GM19372 (cell line): ENCODE measurements around the gene TTLL1.
"Not testable (repeated sequence)": the region's sequence is repeated elsewhere in the genome, so short reads cannot be mapped to it uniquely, and the experiment has no call there.

Source experiments
- ATAC-seq: cut with Tn5 transposase; IDR thresholded peaks from one replicate; pipeline ENCODE4 v1.9.1; 2021; ENCODE audit warnings: mild to moderate bottlenecking, low read depth, moderate library complexity; ENCODE audit not compliant: unreplicated experiment

TTLL1 gene

DNA sequence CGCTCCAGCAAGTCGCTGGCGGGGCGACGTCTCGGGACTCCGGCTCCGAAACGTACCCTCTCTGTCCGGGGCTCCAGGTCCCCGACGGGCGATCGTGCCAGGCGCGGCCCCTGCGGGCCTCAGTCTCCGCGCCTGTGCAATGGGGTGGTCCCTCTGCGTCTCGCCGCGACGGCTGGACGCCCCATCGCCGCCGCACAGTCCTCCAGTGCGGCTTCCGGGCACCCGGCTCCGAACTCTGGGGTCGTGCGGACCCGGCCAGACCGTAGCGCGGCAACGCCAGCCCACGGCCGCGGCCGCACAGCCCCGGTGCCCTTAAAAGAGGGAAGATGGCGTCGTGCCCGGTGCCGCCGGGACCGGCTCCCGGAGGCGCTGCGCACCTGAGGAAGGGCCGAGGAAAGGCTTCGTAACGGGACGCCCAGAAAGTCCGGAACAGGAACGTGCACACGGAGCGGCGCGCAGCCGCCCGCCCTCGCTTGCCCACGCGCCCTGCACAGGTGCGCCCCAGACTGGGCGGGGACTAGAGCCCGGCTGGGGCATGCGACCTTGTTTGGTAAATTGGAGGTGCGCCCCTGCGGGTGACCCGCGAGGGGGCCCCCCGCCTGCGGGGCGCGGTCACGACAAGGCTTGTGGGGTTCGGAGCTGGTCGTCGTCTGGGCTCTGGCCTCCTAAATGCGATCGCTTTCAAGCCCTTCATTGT, 21.9 kb upstream of the TTLL1 start:
- ATAC-seq, result no peak

DNA sequence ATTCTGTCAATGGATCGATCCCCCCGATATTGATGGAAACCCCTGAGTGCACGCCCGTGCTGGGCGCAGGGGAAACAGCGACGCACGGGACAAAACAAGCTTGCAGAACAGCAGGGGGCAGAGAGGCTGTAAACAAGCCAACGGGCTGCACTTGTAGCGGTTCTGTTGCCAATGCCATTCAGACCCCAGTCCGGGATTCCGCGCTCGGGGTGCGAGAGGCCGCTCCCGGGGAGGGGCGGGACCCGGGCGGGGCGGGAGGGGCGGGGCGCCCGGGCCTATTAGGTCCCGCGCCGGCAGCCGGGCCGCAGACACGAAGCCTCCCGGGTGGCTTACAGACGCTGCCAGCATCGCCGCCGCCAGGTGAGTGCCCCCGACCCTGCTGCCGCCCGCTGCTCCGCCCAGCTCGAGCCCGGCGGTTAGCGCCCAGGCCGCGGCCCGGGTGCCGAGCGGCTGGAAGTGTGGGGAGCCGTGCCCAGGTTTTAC, 21.3 kb upstream of the TTLL1 start, which contains the start of gene BIK:
Gene BIK, plus strand, starts transcription at position 307 of the 483 bp plus-strand sequence. CDS start 13,273 bp downstream, outside the sequence.
- ATAC-seq, result no peak

DNA sequence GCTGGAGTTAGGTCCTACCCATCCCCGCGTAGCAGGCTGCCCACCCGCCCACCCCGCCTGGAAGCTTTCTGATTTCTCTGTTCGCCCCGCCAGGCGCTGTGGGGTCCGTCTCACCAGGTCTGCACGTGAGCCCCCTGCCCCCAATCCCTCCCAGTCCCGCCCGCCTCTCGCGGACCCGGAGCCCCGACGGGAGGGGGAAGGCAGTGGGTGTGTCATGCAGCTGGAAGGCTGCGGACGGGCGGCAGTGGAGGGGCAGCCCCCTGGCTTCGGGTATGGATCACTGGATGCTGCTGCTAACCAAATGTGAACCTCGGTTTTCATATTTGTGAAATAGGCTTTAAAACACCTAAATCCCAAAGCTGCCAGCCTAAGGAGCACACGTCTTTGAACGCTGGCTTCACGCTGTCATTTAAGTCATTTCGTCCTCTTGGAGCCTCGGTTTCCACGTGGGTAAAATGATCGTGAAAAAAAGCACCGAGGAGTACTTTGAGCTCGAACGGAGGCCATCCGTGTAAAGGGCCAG, 20.8 kb upstream of the TTLL1 start:
- ATAC-seq, result no peak

DNA sequence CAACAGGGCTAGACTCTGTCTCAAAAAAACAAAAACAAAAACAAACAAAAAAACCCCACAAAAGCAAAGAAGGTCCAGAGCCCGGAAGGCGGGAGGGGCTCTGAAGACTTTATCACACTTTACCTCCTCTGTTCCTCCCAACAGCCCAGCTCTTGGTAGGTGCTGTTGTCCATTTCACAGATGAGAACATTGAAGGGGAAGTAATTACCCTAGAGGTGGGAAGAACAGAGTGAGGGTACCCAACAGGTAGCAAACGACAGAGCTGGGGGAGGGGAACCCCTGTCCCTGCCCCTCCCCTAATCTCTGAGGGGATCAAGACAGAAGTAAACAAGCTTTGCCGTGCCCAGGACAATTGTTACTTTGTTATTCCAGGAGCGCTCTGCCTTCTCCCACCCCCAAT, 20.3 kb upstream of the TTLL1 start:
- no peak for ATAC-seq

DNA sequence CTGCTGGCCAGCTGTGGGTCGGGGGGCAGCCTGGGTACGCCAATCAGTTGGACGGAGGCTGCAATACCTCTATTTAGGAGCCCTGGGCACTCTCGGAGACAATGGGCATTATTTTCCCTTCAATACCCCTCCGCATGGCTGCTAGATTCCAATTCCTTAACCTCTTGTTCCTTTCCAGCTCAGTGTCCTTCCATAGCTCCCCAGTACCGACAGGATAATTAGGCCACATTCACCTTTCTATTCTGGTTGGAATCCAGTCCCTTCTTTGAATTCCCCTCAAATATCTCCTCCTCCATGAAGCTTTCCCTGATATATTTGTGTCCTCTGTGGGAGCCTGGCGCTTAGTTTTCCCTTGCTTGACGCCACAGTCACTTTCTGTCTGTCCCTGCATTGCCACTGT, 17.1 kb upstream of the TTLL1 start:
- ATAC-seq, result no peak

DNA sequence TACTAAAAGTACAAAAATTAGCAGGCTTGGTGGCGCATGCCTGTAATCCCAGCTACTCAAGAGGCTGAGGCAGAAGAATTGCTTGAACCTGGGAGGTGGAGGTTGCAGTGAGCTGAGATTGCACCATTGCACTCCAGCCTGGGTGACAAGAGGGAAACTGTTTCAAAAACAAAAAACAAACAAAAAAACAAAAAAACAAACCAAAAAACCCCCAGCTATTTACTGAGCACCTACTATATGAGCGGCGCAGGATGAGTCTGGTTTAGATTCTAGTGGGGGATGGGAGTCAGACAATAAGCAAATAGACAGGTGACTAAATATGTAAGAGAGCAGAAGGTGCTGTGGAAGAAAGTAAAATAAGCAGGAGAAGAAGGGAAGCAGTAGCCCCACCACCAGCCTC, 15.8 kb upstream of the TTLL1 start:
- not testable (repeated sequence) for ATAC-seq

DNA sequence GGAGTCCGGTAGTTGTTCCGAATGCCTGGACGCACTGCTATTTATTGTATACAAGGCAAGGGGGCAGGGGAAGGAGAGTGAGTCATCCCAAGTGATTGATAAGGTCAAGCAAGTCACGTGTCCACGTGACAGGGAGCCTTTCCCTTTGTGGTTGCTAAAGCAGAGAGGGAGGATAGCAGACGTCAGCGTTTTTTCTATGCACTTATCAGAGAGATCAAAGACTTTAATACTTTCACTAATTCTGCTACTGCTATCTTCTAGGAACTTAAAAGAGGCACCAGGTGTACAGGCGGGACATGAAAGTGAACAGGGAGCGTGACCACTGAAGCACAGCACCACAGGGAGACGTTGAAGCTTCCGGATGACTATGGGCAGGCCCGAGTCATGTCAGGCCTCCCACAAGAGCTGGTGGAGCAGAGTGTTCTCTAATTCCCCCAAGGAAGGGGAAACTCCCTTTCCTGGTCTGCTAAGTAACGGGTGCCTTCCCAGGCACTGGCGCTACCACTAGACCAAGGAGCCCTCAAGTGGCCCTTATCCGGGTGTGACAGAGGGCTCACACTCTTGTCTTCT, 14.9 kb upstream of the TTLL1 start:
- not testable (repeated sequence) for ATAC-seq

DNA sequence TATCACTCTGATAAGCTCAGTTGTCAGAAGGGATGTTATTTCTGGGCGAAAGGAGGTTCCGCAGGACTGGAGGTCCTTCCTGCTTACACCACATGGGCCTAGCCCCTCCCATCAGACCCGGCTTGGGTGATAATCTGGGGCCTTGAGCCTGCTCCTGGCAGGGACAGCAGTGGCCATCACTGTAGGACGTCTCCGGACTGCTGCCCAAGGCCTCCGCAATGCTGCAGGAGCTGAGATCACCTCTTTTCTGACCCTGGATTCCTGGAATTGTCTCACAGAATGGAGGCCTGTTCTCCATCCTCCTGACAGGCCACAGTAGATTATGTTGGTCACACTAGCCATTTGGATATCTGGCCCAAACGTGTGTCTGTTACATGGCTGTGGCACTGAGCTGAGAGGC, 12.1 kb upstream of the TTLL1 start:
- no peak for ATAC-seq

GRCh38 chr22:43100225-43100624, 11.0 kb upstream of the TTLL1 start:
- no peak for ATAC-seq

- ATAC-seq, result no peak
Observed at GRCh38 chr22:43099095-43099494, 9.9 kb upstream of the TTLL1 start.

DNA sequence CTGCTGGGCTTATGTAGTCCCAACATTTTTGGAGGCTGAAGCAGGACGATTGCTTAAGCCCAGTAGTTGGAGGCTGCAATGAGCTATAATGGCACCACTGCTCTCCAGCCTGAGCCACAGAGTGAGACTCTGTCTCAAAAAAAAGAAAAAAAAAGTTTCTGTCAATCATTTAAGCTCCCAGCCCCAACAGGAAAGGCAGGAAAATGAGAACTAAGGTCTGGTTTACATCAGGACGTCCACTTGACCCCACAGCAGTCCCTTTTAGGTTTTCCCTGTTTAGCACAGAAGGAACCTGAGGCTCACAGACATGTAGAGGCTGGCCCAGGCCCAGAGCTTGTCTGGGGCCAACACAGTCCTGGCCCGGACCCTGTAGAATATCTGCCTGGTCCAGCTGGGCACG, 9.2 kb upstream of the TTLL1 start:
- no peak for ATAC-seq

DNA sequence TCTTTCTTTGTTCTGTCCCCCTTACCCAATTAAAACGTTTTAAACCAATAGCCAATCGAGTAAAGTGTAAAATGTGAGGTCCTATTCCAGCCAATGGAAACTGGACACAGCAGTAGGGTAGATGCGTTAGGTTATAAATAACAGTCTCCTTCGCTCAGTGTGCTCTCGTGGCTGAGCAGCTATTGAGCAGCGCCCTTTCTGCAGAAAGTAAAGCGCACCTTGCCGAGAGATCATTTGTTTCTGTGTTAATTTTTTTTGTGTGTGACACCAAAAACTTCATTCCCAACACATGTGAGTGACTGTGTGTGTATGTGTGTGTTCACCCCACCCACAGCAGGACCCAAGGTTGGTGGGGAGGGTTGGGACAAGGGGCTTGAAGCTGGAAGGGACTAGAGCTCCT, 7.2 kb upstream of the TTLL1 start:
- ATAC-seq, result no peak

DNA sequence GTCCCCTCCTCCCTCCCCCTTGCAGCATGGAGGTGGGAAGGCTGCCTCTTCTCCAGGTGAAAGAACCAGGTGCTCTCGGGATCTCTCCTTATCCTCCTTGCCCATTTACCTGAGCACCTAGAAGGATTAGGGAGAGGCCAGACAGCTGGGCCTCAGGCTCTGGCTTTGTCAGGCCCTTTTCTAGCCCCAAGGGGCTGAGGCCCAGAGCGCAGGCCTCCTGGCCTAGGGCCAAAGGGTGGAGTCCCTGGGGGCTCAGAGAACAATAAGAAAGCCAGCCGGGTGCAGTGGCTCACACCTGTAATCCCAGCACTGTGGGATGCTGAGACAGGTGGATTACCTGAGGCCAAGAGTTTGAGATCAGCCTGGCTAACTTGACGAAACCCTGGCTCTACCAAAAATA, 5.4 kb upstream of the TTLL1 start:
- ATAC-seq, result no peak

DNA sequence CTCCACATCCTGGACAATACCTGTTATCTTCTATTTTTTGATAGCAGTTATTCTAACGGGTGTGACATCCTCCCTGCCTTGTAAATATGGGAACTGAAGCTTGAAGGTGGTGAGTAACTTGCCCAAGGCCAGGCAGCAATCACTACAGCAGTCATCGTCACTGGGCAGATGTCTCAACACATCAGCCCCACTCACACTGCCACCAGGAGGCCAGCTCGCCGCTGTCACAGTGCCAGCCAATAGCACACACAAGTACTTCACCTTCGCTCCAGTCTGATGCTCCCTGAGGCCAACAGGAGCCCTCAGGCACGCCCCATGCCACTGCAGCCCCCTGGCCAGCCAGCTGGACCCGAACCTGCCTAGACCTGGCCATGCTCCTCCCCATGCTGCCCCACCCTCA, 4.9 kb upstream of the TTLL1 start:
- ATAC-seq, result no peak

GRCh38 chr22:43092085-43092484, 2.9 kb upstream of the TTLL1 start:
- no peak for ATAC-seq

DNA sequence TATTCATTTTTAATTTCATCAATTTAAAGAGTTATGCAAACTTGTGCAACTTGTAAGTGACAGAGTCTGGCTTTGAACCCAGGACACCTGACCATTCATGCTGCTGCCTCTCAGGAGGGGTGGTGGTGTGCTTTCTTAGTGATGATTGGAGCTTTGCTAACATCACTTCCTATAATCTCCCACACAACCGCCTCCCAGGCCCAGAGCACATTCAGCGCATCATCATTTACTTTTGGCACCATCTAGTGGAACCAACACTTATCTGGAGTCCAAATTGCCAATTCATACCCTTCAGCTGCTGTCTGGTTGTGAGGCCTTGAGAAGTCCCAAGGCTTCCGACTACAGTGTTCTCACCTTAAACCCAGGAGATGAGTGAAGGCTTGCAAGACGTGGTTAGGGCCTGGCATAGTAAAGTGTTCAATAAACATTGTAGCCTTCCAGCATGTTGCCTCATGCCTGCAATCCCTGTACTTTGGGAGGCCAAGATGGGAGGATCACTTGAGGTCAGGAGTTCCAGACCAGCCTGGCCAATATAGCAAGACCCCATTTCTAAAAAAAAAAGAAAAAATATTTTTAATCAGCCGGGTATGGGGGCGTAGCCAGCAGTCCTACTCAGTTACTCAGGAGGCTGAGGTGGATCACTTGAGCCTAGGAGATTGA, 1.1 kb upstream of the TTLL1 start:
- ATAC-seq, result no peak

- no peak for ATAC-seq
Observed at GRCh38 chr22:43088627-43088983, 586 bp downstream of the TTLL1 start.

DNA sequence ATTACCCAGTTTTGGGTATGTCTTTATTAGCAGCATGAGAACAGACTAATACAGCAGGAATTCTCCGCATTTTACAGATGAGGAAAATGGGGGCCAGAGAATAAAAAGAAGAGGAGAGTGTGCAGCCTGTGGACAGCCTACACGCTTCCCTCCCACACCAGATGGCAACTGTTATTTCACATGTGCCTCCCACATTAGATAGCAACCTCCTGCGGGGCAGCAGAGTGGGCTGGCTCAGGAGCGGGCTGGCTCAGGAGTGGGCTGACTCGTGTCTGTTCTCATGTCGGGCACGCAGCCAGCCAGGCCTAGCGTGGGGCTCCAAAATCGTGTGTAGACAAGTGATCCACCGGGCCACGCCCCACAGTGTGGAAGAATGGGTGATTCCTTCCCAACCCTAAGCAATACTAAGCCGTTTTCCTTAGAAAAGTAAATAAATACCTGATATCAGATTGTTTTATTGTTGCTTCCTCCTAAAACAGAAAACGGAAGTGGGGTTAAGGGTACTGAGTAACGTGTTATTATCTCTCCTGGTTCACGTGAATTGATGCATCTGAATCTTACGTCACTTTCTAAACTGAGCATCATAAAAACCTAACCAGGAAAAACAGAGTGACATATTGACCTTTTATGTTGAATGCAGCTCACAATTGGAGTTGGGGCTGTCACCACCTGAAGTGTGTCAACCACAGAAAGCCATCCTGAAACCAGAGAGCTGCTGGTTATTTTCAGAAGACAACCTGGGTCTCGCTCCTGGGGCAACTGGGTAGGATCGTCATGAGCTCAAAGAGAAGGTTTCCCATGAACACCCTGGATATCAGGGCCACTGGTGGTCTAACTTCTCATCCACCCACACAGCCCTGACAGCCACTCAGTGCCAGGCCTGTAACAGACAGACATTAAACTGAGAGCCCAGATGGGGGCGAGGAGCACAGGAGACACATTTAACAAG, 3.3 kb downstream of the TTLL1 start:
- ATAC-seq, result no peak

GRCh38 chr22:43081968-43082367, 7.2 kb downstream of the TTLL1 start:
- no peak for ATAC-seq

DNA sequence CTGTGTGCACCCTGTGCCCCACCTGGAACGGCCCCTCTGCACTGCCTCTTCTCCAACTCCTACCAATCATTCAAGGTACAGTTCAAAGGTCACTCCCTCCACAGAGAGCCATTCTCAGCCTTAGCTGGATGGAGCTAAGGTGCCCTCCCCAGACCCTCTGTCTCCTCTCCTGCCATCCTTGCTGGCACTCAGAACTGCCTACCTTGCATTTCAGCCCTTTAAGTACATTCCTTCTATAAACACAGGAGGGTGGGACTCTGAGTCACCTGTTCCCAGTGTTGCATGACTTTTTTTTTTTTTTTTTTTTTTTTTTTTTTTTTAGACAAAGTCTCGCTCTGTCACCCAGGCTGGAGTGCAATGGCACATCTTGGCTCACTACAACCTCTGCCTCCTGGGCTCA, 8.6 kb downstream of the TTLL1 start:
- no peak for ATAC-seq

DNA sequence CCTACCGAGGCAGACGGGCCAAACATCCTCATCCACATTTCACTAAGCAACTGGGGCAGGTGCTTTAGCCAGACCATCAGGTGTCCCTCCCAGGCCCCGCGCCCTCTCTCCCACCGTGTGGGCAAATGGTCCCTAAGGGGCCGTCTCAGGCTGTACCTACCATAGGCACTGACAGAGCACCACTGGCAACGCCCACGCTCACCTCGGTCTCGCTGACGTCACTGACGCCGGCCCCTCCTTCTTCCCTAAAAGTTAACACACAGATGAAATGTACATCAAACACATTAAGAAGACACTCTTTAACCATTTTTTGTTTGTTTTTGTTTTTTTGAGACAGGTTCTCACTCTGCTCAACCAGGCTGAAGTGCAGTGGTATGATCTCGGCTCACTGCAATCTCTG, 9.4 kb downstream of the TTLL1 start:
- no peak for ATAC-seq
